Activated T-helper 1 cell treated with anti-CD3 and anti-CD28 coated beads, Interleukin-12 subunit alpha, Interleukin-12 subunit beta, Interleukin-2, Interleukin-4 antibody, amounts not matched to agents 30 ng/mL and 10 ng/mL and 1 ng/mL, durations not matched to agents 14 hours and 24 hours and 36 hours (primary cell): ENCODE data around the gene SBNO2. TPM values are rescaled to one million over a fixed set of nuclear protein-coding genes. Genes with fewer than 3 reads are reported as not detected.

Source experiments
- DNase-seq: peaks from one replicate; pipeline ENCODE4 v3.0.0; 2021; ENCODE audit warnings: low spot score
- H3K27ac Mint-ChIP-seq: one replicate; pipeline ENCODE4 v1.8.0; 2021; ENCODE audit warnings: mild to moderate bottlenecking, mixed read lengths
- H3K27me3 Mint-ChIP-seq: one replicate; pipeline ENCODE4 v1.8.0; 2022; ENCODE audit warnings: mild to moderate bottlenecking, moderate library complexity, mixed read lengths; ENCODE audit not compliant: insufficient read depth
- H3K36me3 Mint-ChIP-seq: one replicate; pipeline ENCODE4 v1.8.0; 2021; ENCODE audit warnings: low read depth, mixed read lengths
- H3K4me1 Mint-ChIP-seq: one replicate; pipeline ENCODE4 v1.8.0; 2021; ENCODE audit warnings: low read depth, mixed read lengths
- H3K4me3 Mint-ChIP-seq: one replicate; pipeline ENCODE4 v1.8.0; 2021; ENCODE audit warnings: mild to moderate bottlenecking, moderate library complexity, mixed read lengths
- H3K9me3 Mint-ChIP-seq: one replicate; pipeline ENCODE4 v1.8.0; 2021; ENCODE audit warnings: mixed read lengths
- intact Hi-C: fragments of 100-400 bp; cut with micrococcal nuclease; formaldehyde crosslinking; loops from one replicate; pipeline ENCODE4 v1.15.1; 2024
- total RNA-seq: library from RNA; stranded (reverse); gene quantifications from 2 replicates; pipeline ENCODE4 v1.2.3, GENCODE V29; 2022

Gene SBNO2
- total RNA-seq, 1 donor from 2014 or later: 96.9 TPM

- no peak for DNase-seq
- Mint-ChIP-seq H3K27me3 (no peaks in the 10 kb centered on the region), H3K4me3 (peak overlapping the region; percentile 29), H3K27ac (peak overlapping the region; percentile 81), H3K36me3 (peaks cover 20% of the 10 kb centered on the region), H3K9me3 (no peaks in the 10 kb centered on the region), H3K4me1 (peaks cover 25% of the 10 kb centered on the region)
- intact Hi-C loops: loop anchor here (1.0 kb wide), 1 partner anchor 7 kb away; the partner anchor contains the start of gene POLR2E
Observed at GRCh38 chr19:1087813-1088415, 86.2 kb downstream of the SBNO2 start.

- Mint-ChIP-seq H3K27me3 (no peaks in the 10 kb centered on the region), H3K36me3 (peaks cover 20% of the 10 kb centered on the region), H3K4me3 (no peak overlapping the region), H3K9me3 (no peaks in the 10 kb centered on the region), H3K27ac (peak overlapping the region; percentile 81), H3K4me1 (peaks cover 25% of the 10 kb centered on the region)
- no peak for DNase-seq
- intact Hi-C loops: loop anchor here (1.0 kb wide), 1 partner anchor 9 kb away; the partner anchor contains the start of gene POLR2E
Observed at GRCh38 chr19:1086613-1087012, 87.5 kb downstream of the SBNO2 start.

GRCh38 chr19:1085676-1086442 lies 88.2 kb downstream of the SBNO2 start:
- Mint-ChIP-seq H3K9me3 (no peaks in the 10 kb centered on the region), H3K27me3 (no peaks in the 10 kb centered on the region), H3K4me1 (peaks cover 28% of the 10 kb centered on the region), H3K27ac (peak overlapping the region; percentile 83), H3K36me3 (peaks cover 24% of the 10 kb centered on the region), H3K4me3 (peak overlapping the region; percentile 15)
- DNase-seq: no peak
- intact Hi-C loops: no loop called here

GRCh38 chr19:1085053-1085658 lies 88.9 kb downstream of the SBNO2 start:
- Mint-ChIP-seq H3K36me3 (peaks cover 29% of the 10 kb centered on the region), H3K27ac (peak overlapping the region; percentile 83), H3K27me3 (no peaks in the 10 kb centered on the region), H3K4me1 (peaks cover 32% of the 10 kb centered on the region), H3K9me3 (no peaks in the 10 kb centered on the region), H3K4me3 (peak overlapping the region; percentile 45)
- intact Hi-C loops: no loop called here
- no peak for DNase-seq

GRCh38 chr19:1084024-1084868 lies 89.8 kb downstream of the SBNO2 start:
- no peak for DNase-seq
- Mint-ChIP-seq H3K27ac (peak overlapping the region; percentile 83), H3K36me3 (peaks cover 33% of the 10 kb centered on the region), H3K27me3 (no peaks in the 10 kb centered on the region), H3K9me3 (no peaks in the 10 kb centered on the region), H3K4me1 (peaks cover 32% of the 10 kb centered on the region), H3K4me3 (no peak overlapping the region)
- intact Hi-C loops: no loop called here

GRCh38 chr19:1082928-1083816 lies 90.9 kb downstream of the SBNO2 start:
- Mint-ChIP-seq H3K4me1 (peaks cover 30% of the 10 kb centered on the region), H3K36me3 (peaks cover 33% of the 10 kb centered on the region), H3K27ac (no peak overlapping the region), H3K27me3 (no peaks in the 10 kb centered on the region), H3K4me3 (no peak overlapping the region), H3K9me3 (no peaks in the 10 kb centered on the region)
- no peak for DNase-seq
- intact Hi-C loops: loop anchor here (1.0 kb wide), 2 partner anchors 16 to 20 kb away; partner anchors contain the start of gene ARHGAP45

GRCh38 chr19:1082165-1082927 lies 91.7 kb downstream of the SBNO2 start:
- Mint-ChIP-seq H3K27me3 (no peaks in the 10 kb centered on the region), H3K27ac (peak overlapping the region; percentile 34), H3K4me3 (no peak overlapping the region), H3K9me3 (no peaks in the 10 kb centered on the region), H3K4me1 (peaks cover 26% of the 10 kb centered on the region), H3K36me3 (peaks cover 30% of the 10 kb centered on the region)
- peak; percentile 72 for DNase-seq
- intact Hi-C loops: loop anchor here (1.0 kb wide), 2 partner anchors 15 to 19 kb away; partner anchors contain the start of gene ARHGAP45

- no peaks in the 10 kb centered on the region for H3K9me3 Mint-ChIP-seq
- H3K27ac Mint-ChIP-seq: peak overlapping the region; percentile 29
- no peak for DNase-seq
- H3K27me3 Mint-ChIP-seq: no peaks in the 10 kb centered on the region
- intact Hi-C loops: loop anchor here (1.0 kb wide), 2 partner anchors 14 to 18 kb away; partner anchors contain the start of gene ARHGAP45
- H3K4me1 Mint-ChIP-seq: peaks cover 31% of the 10 kb centered on the region
- H3K4me3 Mint-ChIP-seq: no peak overlapping the region
- peaks cover 34% of the 10 kb centered on the region for H3K36me3 Mint-ChIP-seq
Observed at GRCh38 chr19:1081301-1082164, 92.5 kb downstream of the SBNO2 start.

- H3K27ac Mint-ChIP-seq: peak overlapping the region; percentile 67
- intact Hi-C loops: no loop called here
- H3K4me1 Mint-ChIP-seq: peaks cover 38% of the 10 kb centered on the region
- H3K27me3 Mint-ChIP-seq: no peaks in the 10 kb centered on the region
- peak overlapping the region; percentile 26 for H3K4me3 Mint-ChIP-seq
- H3K9me3 Mint-ChIP-seq: no peaks in the 10 kb centered on the region
- DNase-seq: no peak
- peaks cover 40% of the 10 kb centered on the region for H3K36me3 Mint-ChIP-seq
Observed at GRCh38 chr19:1080360-1081161, 93.5 kb downstream of the SBNO2 start.

- DNase-seq: peak; percentile 73
- intact Hi-C loops: loop anchor here (5.0 kb wide), 1 partner anchor 53 kb away; no protein-coding TSS in a partner anchor
- H3K27ac Mint-ChIP-seq: peak overlapping the region; percentile 73
- peaks cover 34% of the 10 kb centered on the region for H3K4me1 Mint-ChIP-seq
- H3K36me3 Mint-ChIP-seq: peaks cover 33% of the 10 kb centered on the region
- peak overlapping the region; percentile 54 for H3K4me3 Mint-ChIP-seq
- H3K9me3 Mint-ChIP-seq: no peaks in the 10 kb centered on the region
- no peaks in the 10 kb centered on the region for H3K27me3 Mint-ChIP-seq
Observed at GRCh38 chr19:1079566-1080111, 94.4 kb downstream of the SBNO2 start.
